ENCODE results near the gene TSPAN9.

- TF ChIP-seq CTCF (IDR thresholded peaks at IDR 0.05), result no peak
- no peak for TF ChIP-seq POLR2A (IDR thresholded peaks at IDR 0.05)
These were observed 16.1 kb upstream of the TSPAN9 start for GRCh38 chr12:3061059-3061458.

Data from body of pancreas (tissue), 4 donors.